Measurements from ENCODE around the gene HEATR5A. TPM values are rescaled to one million over a fixed set of nuclear protein-coding genes. Genes with fewer than 3 reads are reported as not detected.

Gene HEATR5A
- total and polyA plus RNA-seq, 2 of the 13 experiments (the other 11 are each of a cell fraction or from before 2014, with no cell fraction given), result 36.4 to 105 TPM

- TF ChIP-seq, protein P1, sequence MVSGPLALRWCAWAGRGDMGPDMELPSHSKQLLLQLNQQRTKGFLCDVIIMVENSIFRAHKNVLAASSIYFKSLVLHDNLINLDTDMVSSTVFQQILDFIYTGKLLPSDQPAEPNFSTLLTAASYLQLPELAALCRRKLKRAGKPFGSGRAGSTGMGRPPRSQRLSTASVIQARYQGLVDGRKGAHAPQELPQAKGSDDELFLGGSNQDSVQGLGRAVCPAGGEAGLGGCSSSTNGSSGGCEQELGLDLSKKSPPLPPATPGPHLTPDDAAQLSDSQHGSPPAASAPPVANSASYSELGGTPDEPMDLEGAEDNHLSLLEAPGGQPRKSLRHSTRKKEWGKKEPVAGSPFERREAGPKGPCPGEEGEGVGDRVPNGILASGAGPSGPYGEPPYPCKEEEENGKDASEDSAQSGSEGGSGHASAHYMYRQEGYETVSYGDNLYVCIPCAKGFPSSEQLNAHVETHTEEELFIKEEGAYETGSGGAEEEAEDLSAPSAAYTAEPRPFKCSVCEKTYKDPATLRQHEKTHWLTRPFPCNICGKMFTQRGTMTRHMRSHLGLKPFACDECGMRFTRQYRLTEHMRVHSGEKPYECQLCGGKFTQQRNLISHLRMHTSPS (CRISPR knock-in tag; IDR thresholded peaks at IDR 0.05; ENCODE audit: low read depth), result peak; percentile 95
- TF ChIP-seq HNF4A (CRISPR knock-in tag; IDR thresholded peaks at IDR 0.05) (peak; percentile 98), WIZ (CRISPR knock-in tag; IDR thresholded peaks at IDR 0.05) (peak; percentile 90), STAT5B (CRISPR knock-in tag; IDR thresholded peaks at IDR 0.05) (peak; percentile 74; the same call in 1 of the 2 replicates), ZNF550 (CRISPR knock-in tag; IDR thresholded peaks at IDR 0.05; ENCODE audit: borderline replicate concordance) (no peak), ZNF724P (CRISPR knock-in tag; IDR thresholded peaks at IDR 0.05; ENCODE audit: borderline replicate concordance) (no peak), CC2D1A (CRISPR knock-in tag; IDR thresholded peaks at IDR 0.05) (peak; percentile 85; the same call in 1 of the 2 replicates), THYN1 (CRISPR knock-in tag; IDR thresholded peaks at IDR 0.05; ENCODE audit: borderline replicate concordance, low read depth) (0 out of 2 replicates have a peak, but pooled peaks have one; percentile 46), ZNF510 (CRISPR knock-in tag; IDR thresholded peaks at IDR 0.05; ENCODE audit: low read depth) (no peak; the same call in 1 of the 2 replicates), SOX13 (IDR thresholded peaks at IDR 0.05) (peak; percentile 89; the same call in 1 of the 2 replicates), SOX13 (CRISPR knock-in tag; conservative IDR thresholded peaks at IDR 0.05 in 1 of 2, IDR thresholded peaks at IDR 0.05 in 1 of 2) (peak; percentile 46 to 95; a peak in 2 of 4 replicates), NCOA5 (CRISPR knock-in tag; IDR thresholded peaks at IDR 0.05) (no peak), ZNF17 (CRISPR knock-in tag; IDR thresholded peaks at IDR 0.05) (no peak), ZNF552 (CRISPR knock-in tag; IDR thresholded peaks at IDR 0.05; ENCODE audit: borderline replicate concordance) (no peak; the same call in 1 of the 2 replicates), ZFP36L1 (CRISPR knock-in tag; IDR thresholded peaks at IDR 0.05) (no peak), ZNF317 (CRISPR knock-in tag; IDR thresholded peaks at IDR 0.05) (no peak)
- TF ChIP-seq, protein P2, sequence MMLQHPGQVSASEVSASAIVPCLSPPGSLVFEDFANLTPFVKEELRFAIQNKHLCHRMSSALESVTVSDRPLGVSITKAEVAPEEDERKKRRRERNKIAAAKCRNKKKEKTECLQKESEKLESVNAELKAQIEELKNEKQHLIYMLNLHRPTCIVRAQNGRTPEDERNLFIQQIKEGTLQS (CRISPR knock-in tag; IDR thresholded peaks at IDR 0.05), result peak; percentile 76; the same call in 1 of the 2 replicates
- TF ChIP-seq, protein P3, sequence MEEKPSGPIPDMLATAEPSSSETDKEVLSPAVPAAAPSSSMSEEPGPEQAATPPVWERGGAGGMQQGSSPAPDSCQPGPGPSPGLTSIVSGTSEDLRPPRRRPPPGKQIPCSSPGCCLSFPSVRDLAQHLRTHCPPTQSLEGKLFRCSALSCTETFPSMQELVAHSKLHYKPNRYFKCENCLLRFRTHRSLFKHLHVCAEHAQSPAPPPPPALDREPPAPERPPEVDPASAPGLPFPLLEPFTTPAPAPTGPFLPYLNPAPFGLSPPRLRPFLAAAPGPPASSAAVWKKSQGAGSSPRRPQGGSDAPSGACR (CRISPR knock-in tag; IDR thresholded peaks at IDR 0.05), result peak; percentile 83; the same call in 1 of the 2 replicates
- TF ChIP-seq, protein P4, sequence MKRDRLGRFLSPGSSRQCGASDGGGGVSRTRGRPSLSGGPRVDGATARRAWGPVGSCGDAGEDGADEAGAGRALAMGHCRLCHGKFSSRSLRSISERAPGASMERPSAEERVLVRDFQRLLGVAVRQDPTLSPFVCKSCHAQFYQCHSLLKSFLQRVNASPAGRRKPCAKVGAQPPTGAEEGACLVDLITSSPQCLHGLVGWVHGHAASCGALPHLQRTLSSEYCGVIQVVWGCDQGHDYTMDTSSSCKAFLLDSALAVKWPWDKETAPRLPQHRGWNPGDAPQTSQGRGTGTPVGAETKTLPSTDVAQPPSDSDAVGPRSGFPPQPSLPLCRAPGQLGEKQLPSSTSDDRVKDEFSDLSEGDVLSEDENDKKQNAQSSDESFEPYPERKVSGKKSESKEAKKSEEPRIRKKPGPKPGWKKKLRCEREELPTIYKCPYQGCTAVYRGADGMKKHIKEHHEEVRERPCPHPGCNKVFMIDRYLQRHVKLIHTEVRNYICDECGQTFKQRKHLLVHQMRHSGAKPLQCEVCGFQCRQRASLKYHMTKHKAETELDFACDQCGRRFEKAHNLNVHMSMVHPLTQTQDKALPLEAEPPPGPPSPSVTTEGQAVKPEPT (CRISPR knock-in tag; IDR thresholded peaks at IDR 0.05; ENCODE audit: low read depth), result 0 out of 2 replicates have a peak, but pooled peaks have one; percentile 45
- TF ChIP-seq, protein P5, sequence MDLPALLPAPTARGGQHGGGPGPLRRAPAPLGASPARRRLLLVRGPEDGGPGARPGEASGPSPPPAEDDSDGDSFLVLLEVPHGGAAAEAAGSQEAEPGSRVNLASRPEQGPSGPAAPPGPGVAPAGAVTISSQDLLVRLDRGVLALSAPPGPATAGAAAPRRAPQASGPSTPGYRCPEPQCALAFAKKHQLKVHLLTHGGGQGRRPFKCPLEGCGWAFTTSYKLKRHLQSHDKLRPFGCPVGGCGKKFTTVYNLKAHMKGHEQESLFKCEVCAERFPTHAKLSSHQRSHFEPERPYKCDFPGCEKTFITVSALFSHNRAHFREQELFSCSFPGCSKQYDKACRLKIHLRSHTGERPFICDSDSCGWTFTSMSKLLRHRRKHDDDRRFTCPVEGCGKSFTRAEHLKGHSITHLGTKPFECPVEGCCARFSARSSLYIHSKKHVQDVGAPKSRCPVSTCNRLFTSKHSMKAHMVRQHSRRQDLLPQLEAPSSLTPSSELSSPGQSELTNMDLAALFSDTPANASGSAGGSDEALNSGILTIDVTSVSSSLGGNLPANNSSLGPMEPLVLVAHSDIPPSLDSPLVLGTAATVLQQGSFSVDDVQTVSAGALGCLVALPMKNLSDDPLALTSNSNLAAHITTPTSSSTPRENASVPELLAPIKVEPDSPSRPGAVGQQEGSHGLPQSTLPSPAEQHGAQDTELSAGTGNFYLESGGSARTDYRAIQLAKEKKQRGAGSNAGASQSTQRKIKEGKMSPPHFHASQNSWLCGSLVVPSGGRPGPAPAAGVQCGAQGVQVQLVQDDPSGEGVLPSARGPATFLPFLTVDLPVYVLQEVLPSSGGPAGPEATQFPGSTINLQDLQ (CRISPR knock-in tag; IDR thresholded peaks at IDR 0.05), result no peak
Measured at GRCh38 chr14:31261859-31262731, 158.3 kb downstream of the HEATR5A start (continued).
